ENCODE data around the gene ZNF516.
"Not testable (repeated sequence)": the region's sequence is repeated elsewhere in the genome, so short reads cannot be mapped to it uniquely, and the experiment has no call there.

ZNF516 gene, protein sequence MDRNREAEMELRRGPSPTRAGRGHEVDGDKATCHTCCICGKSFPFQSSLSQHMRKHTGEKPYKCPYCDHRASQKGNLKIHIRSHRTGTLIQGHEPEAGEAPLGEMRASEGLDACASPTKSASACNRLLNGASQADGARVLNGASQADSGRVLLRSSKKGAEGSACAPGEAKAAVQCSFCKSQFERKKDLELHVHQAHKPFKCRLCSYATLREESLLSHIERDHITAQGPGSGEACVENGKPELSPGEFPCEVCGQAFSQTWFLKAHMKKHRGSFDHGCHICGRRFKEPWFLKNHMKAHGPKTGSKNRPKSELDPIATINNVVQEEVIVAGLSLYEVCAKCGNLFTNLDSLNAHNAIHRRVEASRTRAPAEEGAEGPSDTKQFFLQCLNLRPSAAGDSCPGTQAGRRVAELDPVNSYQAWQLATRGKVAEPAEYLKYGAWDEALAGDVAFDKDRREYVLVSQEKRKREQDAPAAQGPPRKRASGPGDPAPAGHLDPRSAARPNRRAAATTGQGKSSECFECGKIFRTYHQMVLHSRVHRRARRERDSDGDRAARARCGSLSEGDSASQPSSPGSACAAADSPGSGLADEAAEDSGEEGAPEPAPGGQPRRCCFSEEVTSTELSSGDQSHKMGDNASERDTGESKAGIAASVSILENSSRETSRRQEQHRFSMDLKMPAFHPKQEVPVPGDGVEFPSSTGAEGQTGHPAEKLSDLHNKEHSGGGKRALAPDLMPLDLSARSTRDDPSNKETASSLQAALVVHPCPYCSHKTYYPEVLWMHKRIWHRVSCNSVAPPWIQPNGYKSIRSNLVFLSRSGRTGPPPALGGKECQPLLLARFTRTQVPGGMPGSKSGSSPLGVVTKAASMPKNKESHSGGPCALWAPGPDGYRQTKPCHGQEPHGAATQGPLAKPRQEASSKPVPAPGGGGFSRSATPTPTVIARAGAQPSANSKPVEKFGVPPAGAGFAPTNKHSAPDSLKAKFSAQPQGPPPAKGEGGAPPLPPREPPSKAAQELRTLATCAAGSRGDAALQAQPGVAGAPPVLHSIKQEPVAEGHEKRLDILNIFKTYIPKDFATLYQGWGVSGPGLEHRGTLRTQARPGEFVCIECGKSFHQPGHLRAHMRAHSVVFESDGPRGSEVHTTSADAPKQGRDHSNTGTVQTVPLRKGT

DNA sequence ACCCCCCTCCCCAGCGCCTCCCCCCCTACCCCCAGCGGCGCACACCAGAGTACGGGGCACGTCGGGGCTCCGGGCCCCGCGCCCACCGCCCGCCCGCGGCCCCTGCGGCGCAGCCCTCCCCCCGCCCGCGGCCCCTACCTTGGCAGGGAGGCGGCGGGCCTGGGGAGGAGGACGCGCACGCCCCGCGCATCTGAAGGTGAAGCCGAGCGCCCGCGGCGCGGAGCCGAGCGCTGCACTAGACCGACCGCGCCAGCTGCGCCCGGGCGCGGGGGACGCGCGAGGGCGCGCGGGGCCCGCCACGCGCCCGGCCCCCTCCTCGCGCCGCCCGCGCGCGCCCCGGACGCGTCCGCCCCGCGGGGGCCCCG lies at the start of gene ZNF516:
TSS of gene ZNF516 (minus strand) at position 237 of the 365 bp plus-strand sequence. CDS start 52,188 bp downstream, outside the sequence.
- no peak for DNase-seq (ENCODE audit: insufficient read length, low spot score)

DNA sequence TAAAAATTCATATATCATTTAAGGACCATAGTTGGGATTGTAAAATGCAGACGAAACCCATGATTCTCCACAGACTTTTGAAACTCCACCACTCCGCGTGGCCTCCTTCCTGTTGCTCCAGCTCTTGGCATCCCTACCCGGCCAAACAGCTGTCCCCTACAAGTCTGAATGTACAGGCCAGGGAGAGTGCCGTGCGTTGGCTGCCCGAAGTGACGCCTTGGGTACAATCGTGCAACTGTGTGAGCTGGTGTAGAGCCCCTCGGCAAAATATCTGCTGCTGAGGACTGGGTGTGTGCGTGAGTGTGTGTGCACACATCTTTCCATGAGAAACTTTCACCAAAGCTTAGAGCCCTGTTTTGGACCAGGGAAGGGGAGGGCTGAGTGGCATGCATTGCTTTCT lies 43.8 kb upstream of the ZNF516 start:
- DNase-seq (ENCODE audit: insufficient read length, low spot score) (no peak), FAIRE-seq (no peak)
- TF ChIP-seq, protein P1, sequence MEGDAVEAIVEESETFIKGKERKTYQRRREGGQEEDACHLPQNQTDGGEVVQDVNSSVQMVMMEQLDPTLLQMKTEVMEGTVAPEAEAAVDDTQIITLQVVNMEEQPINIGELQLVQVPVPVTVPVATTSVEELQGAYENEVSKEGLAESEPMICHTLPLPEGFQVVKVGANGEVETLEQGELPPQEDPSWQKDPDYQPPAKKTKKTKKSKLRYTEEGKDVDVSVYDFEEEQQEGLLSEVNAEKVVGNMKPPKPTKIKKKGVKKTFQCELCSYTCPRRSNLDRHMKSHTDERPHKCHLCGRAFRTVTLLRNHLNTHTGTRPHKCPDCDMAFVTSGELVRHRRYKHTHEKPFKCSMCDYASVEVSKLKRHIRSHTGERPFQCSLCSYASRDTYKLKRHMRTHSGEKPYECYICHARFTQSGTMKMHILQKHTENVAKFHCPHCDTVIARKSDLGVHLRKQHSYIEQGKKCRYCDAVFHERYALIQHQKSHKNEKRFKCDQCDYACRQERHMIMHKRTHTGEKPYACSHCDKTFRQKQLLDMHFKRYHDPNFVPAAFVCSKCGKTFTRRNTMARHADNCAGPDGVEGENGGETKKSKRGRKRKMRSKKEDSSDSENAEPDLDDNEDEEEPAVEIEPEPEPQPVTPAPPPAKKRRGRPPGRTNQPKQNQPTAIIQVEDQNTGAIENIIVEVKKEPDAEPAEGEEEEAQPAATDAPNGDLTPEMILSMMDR (IDR thresholded peaks at IDR 0.05; ENCODE audit: insufficient read depth, missing control alignments) = no peak

More for the DNA sequence above, at the start of gene ZNF516:
- TF ChIP-seq, protein P1 (IDR thresholded peaks at IDR 0.05; ENCODE audit: insufficient read depth, missing control alignments) = no peak
- no peak for FAIRE-seq

DNA sequence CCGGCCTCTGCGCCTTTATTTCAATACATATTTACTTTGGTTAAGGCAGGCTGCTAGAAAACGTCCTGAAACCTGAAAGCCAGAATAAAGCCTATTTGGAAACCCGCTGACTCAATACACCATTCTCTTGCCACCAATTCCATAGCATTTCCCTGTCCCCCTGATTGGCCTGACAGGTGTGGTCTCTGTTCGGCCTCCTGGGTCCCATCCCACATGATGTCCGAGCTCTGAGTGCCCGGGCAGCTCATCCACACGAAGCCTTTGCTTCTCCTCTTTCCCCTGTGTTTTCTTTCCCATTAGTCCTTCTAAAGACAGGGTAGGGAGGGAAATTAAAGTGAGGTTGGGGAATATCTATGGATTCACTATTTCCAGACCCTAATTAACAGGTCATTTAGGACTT lies 42.6 kb upstream of the ZNF516 start:
- DNase-seq (ENCODE audit: insufficient read length, low spot score) = no peak
- FAIRE-seq = no peak
- TF ChIP-seq, protein P1 (IDR thresholded peaks at IDR 0.05; ENCODE audit: insufficient read depth, missing control alignments) = no peak

DNA sequence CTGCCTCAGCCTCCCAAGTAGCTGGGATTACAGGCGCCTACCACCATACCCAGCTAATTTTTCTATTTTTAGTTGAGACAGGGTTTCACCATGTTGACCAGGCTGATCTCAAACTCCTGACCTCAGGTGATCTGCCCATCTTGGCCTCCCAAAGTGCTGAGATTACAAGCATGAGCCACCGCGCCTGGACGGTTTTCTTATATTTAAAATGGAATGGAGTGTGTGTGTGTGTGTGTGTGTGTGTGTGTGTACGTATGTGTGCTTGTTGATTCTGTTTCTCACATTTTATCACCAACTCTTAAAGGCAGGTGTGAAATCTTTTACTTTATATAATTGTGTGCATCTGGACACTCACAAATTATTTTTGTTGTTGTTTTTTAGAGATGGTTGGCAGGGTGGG lies 41.6 kb upstream of the ZNF516 start:
- not testable (repeated sequence) for DNase-seq (ENCODE audit: insufficient read length, low spot score); FAIRE-seq

DNA sequence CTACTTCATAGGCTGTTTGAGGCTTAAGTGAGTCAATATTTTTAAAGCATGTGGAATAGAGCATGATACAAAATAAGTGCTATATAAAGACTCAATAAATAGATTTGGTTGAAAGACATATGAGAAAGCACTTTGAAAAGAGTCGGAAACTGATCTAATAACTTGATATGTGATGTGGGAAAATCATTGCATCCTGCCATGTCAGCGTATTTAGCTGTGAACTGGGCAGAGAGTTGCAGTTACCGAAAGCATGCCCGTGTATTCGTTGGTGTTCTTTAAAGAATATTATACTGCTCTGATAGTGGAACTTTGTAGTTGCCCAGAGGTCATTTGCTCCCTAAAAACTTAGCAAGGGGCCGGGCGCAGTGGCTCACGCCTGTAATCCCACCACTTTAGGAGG lies 37.8 kb upstream of the ZNF516 start:
- DNase-seq (ENCODE audit: insufficient read length, low spot score) (no peak), FAIRE-seq (peak; percentile 93)
- TF ChIP-seq, protein P1 (IDR thresholded peaks at IDR 0.05; ENCODE audit: insufficient read depth, missing control alignments) = no peak

DNA sequence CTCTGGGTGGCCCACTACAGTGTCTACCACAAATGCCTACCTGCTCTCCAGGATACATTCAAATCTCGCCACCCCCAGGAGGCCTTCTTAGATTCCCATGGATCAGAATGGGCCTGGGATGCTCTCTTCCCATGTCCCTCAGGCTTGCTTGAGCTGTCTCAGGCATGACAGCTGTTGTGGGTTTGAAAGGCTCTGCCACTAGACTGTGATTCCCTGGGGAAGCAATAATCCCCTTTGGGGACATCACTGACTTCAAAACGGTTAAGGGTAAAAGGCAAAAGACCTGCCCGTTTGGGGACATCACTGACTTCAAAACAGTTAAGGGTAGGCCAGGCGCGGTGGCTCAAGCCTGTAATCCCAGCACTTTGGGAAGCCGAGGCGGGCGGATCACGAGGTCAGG lies 35.8 kb upstream of the ZNF516 start:
- DNase-seq (ENCODE audit: insufficient read length, low spot score) (peak; percentile 100), FAIRE-seq (peak; percentile 100)
- TF ChIP-seq, protein P1 (IDR thresholded peaks at IDR 0.05; ENCODE audit: insufficient read depth, missing control alignments) = no peak

DNA sequence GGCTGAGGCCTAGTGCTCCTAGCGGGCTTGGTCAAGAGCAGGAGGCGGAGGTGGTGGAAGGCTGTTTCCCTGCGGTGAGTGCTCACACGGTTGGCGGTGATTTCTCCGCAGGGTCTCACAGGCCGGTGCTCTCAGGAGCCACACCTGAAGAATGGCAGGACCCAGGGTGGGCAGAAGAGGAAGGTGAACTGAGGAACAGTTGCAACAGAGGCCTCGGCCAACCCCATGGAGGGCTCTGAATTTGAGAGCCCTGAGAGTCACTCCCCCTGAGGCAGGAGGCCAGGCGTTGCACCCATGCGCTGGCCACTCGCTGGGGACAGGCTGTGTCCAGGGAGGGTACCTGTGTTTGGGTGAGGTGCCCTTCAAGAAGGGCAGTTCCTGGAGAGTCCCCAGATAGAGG lies 35.3 kb upstream of the ZNF516 start:
- no peak for FAIRE-seq
- no peak for DNase-seq (ENCODE audit: insufficient read length, low spot score)
- TF ChIP-seq, protein P1 (IDR thresholded peaks at IDR 0.05; ENCODE audit: insufficient read depth, missing control alignments) = no peak

Data from D721Med (cell line).